Stimulated activated CD4-positive, alpha-beta T cell treated with anti-CD3 and anti-CD28 coated beads, Interleukin-1b, Interleukin-23, amount 100 ng/mL, for 1 hour (primary cell): ENCODE results near the gene ASCL2.
"Not testable (repeated sequence)": the region's sequence is repeated elsewhere in the genome, so short reads cannot be mapped to it uniquely, and the experiment has no call there.

ENCODE experiments used
- DNase-seq, 2 donors: peaks; one replicate each; pipeline ENCODE4 v3.0.0-alpha.2; 2020; ENCODE audit warnings: low read depth in 2 of 2

Gene ASCL2

GRCh38 chr11:2297623-2298030 is 27.2 kb upstream of the ASCL2 start:
- no peak for DNase-seq

- no peak for DNase-seq
These were observed 26.7 kb upstream of the ASCL2 start for GRCh38 chr11:2296913-2297622.

DNA sequence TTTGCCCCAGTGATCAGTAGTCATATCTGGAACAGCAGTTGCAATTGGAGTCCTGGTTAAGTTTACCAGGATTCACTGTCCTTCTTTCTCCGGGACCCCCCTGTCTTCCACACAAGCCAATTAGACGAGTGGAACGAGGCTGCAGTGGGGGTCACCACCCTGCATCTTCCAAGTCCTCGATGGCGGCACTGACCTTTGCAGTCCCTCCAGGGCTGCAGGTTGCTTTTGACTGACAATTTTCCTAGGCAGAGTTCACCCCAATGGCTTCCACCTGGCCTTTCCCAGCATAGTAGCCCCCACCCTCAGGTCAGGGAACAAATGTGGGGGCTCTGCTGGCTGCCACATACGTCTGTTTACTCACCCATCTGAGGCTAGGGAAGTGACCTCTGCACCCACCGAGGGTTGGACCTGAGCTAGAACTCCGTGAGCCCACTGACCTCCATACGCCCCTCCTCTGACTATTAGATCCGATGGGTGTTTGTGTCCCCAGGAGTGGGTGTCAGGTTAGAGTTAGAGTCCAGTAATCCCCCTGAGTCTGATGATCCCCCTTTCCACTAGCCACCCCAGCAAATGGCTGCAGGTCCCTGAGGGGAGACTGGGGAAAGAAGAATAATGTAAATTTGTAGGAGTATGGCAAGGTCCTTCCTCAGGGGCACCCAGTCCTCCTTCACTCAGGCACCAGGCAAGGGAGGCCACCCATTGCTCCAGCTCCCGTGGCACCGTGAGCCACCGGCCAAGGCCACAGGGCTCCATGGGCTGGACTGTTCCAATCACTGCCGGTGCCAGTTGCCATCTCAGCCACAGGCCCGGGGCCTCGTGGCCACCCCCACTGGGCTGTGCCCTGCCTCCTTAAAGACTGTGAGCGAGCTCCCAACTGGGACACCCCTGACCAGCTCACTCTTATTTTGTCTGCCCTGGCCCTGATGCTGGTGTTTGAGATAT is 25.9 kb upstream of the ASCL2 start:
- DNase-seq: no peak

- no peak for DNase-seq
These were observed 24.5 kb upstream of the ASCL2 start for GRCh38 chr11:2294926-2295290.

DNA sequence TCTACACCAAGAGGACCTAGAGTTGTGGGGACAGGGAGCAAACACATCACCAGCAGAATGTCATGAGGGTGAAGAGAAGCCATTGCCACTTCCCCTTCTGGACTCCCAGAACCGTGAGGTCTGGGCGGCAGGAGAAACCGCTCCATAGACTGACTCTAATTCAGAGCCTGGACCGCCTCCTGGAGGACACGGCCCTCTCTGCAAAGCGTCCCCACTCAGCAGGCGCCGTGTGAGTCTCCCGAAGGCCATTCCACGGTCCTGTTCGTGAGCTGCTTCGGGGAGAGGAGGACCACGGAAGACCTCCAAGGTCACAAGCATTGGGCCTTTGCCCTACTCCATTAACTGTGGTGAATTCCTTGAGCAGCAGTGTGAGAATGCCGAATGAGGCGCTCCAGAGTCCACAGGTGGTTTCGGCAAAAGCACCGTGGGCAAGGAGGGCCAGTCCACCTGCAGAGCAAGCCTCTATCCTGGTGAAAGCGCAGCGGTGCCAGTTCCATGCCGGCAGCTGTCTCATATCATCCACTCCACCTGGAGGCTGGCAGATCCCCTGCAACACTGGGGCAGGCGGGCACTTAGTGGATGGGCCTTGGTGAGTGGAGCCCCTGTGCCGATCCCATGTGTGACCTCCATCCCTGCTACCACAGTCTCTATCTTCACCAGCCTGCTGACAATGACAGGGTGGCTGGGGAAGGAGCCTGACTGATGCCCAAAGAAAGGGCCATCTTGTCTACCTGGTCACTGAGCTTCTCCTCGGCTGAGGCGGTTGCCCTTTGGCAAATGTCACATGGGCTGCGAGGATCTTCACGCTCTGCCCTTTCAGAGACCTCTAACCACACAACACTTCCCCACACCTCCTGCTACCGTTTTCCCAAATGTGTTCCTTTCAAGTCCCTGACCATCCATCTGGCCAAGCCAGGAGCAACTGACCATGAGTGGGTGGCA is 23.9 kb upstream of the ASCL2 start:
- no peak for DNase-seq

DNA sequence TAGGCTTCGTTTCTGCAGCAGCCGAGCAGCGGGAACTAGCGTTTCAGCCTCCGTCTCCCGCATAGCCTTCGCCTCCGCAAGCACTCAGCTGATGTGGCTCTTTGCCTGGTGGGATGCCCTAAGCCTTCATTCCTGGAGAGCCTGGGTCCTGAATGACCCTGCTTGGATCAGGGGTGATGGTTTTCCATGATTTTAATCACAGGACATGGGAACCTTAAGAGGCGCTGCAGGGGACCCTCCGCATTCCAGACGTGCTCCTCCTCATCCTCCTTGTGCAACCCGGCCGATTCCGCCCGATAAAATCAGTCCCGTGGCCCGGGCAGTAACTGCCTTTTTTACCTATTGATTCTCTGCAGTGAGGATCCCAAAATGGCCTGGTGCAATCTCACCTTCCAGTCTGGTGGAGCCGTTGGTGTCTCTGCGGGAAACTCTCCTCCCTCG is 23.2 kb upstream of the ASCL2 start:
- DNase-seq: no peak

GRCh38 chr11:2290351-2290841 is 20.0 kb upstream of the ASCL2 start:
- DNase-seq: no peak

GRCh38 chr11:2289859-2290258 is 19.5 kb upstream of the ASCL2 start:
- no peak for DNase-seq

DNA sequence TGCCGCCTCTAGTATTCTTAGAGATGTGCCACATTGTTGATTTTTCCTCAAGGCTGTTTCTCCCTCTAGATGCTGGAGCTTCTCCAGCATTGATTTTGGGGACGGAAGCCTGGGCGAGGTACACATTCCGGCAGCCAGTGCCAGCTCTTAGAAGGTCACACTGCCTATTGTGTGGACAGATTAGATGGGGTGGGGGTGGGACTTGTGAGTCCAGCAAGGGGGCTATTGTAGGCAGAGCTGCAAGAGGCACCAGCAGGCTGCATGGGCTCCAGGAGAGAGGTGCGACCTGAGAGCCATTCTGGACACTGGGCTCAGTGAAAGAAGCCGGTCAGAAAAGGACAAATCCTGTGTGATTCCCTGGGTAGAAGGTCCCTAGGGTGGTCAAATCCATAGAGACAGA is 19.0 kb upstream of the ASCL2 start:
- DNase-seq: no peak

DNA sequence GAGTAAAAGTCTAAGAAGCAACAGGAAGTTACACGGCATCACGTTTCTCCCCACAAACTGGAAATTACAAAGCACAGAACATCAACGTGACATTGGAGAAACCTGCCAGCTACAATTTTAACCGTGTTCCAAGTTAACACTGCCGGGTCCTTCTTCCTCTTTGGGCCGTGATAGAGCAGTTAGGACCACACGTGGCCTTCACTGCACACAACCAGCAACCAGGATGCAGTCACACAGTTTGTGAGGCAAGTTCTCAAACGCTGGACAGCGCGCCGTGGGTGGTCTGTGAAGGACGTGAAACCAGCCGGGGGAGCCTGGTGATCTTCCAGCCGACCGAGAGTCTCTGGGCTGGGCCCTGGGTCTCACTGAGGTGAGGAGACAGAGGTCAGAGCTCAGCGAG is 16.7 kb upstream of the ASCL2 start:
- DNase-seq: no peak

- not testable (repeated sequence) for DNase-seq
These were observed 16.0 kb upstream of the ASCL2 start for GRCh38 chr11:2286350-2286749.

DNA sequence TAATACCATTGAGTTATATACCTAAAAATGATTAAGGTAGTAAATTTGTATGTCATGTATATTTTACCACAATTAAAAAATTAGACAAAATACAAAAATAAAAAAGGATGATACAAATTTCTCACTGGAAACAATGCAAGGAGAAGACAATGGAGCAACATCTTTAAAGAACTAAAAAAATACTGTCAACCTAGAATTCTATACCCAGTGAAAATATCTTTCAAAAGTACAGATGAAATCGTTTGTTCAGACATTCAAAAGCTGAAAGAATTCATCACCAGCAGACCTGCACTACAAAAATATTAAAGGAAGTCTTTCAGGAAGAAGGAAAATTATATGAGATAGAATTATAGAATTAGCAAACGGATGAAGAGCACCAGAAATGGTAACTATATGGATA is 9.8 kb upstream of the ASCL2 start:
- DNase-seq: no peak

GRCh38 chr11:2277933-2278523 is 7.6 kb upstream of the ASCL2 start:
- no peak for DNase-seq

DNA sequence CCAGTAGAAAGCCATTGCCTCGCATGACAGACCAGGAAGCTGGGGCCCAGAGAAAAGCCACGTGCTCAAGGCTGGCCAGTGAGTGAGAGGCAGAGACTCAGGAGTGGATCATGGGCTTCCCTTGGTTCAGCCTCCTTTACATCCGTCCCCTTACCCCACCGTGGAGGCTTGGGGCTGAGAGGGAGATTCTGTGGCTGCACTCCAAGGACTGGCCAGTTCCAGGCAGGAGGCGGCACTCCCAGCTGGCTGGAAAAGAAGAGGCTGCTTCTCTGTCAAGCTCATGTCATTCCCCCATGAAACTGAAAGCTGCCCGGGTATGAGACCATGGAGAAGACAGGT is 6.6 kb upstream of the ASCL2 start:
- DNase-seq: no peak

DNA sequence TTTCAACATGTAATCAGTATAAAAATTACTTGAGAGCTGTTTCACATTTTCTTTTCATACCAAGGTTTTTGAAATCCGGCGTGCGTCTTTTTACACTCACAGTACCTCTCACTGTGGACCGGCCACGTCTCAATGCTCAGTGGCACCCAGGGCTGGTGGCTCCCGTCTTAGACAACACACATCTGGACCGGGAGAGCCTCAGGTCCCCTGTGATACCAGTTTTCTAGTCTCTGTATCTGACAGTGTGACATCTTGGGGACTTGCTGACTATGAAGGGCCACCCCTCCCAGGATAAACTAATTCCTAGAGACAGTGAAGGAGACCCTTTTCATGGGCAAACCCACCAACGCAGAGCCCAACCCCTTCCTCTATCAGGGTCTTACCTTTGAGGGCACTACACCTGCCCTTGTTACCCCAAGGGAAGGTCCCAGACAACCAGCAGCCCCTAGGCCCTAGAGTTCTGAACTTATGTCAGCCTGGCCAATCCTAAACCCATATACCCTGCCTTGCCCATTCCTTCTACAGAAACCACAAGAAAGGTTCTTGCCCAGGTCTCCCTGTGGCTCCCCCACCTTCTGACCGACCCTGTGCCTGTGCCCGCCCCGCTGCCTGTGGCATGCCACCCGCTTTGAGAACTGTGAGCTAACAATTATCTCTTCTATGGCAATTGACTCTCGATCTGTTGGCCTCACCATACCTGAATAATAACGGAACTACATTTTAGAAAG is 6.1 kb upstream of the ASCL2 start:
- DNase-seq: no peak

DNA sequence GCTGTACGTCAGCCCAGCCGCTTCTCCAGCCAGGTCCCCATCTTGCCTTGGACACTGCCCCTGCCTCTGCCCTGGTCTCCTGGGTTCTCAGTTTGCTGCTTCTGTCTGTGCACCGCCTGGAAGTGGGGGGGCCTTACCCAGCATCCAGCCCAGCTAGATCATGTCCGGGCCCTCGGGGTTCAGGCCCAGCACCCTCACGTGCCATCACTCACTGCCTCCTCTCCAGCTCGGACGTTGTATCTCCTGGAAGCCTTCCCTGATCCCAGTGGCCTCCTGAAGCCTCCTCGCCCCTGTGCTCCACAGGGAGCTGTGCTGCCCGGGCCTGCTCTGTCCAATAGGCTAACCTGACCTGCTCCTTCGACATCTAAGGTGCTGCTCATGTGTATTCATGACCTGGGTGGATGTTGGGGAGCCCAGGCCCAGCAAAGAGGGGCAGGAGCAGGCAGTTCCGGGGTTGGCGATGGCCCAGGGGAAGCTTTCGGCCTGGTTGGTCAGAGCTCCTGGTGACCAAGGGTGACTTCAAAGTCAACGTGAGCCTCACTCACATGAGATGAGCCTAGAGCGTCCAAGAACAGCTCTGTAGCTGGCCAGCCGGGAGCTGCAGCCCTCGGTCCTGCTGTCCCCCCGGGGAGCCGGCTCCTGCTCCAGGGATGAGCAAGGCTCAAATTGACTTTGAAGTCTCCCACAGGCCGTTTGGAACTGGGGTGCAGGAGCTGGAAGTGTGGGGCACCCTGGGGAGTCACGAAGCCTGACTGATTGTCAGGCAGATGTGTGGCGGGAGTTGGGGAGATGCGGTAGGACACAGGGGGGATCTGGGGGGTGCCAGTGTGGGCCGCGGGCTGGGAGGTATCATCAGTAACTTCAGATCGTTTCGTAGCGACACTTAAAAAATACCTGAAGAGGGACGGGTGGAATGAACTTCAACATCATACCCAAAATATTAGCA is 5.2 kb upstream of the ASCL2 start:
- DNase-seq: no peak

- DNase-seq: no peak
These were observed 3.4 kb upstream of the ASCL2 start for GRCh38 chr11:2273771-2274170.

DNA sequence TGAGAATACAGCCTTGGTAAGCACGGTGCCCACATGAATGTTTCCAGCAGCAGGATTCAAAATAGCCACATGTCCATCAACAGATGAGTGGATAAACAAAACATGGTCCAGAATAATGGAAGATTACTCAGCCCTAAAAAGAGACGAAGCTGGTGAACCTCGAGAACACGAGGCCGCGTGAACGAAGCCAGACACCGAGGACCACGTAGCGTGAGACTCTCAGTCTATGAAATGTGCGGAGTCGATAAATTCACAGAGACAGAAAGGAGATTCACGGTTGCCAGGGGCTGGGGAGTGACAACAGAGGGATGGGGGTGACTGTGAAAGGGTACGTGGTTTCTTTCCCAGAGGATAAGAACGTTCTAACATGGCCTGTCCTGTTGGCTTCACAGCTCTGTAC is 2.9 kb upstream of the ASCL2 start:
- no peak for DNase-seq

DNA sequence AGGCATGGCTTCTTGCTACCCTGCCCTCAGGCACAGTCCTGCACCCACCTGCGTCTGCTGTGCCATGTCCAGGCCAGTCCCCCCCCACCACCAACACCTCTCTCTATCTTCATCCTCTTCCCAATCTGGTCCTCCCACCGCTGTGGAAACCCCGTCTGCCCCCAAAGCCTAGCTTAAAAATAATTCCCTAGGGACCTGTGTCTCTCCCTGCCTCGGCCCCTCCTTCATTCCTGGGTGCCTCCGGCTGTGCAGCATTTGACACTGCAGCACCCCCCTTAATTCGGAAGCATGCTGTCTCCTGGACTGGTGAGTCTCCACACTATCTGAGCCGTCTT is 2.5 kb upstream of the ASCL2 start:
- DNase-seq: no peak
